K562 (cell line): ENCODE data around the gene PSMC3IP. TPM values are rescaled to one million over a fixed set of nuclear protein-coding genes. Genes with fewer than 3 reads are reported as not detected.
A peak's percentile ranks its signal among the peaks of the same experiment; 100 is the strongest.

Experiments used
- ILK ChIP-seq: fragments of 450-650 bp; IDR thresholded peaks from 2 replicates; pipeline ENCODE4 v1.6.1; 2016; ENCODE audit warnings: missing genetic modification characterization, low read depth, mild to moderate bottlenecking, missing compliant biosample characterization, moderate library complexity, borderline replicate concordance
- KDM4B ChIP-seq, 2 experiments: fragments of 450-650 bp in 1 of 2; sonication (generic) in 1 of 2; IDR thresholded peaks; 2 replicates each; pipeline ENCODE4 v1.6.1; 2016 to 2017; ENCODE audit warnings: borderline replicate concordance in 2 of 2, antibody characterized with exemption in 1 of 2, low read depth in 1 of 2, mild to moderate bottlenecking in 1 of 2
- NR2C2 ChIP-seq, 2 experiments: fragments of 200-800 bp in 1 of 2; sonication (Bioruptor generic) in 1 of 2; sonication (generic) in 1 of 2; formaldehyde crosslinking in 1 of 2; IDR thresholded peaks; 2 replicates each; pipeline versions ENCODE4 v1.6.1 to v1.8.0; 2016 to 2022; ENCODE audit warnings: mild to moderate bottlenecking in 1 of 2, missing compliant biosample characterization in 1 of 2, missing genetic modification characterization in 1 of 2, missing genetic modification reagents in 1 of 2
- RFX7 ChIP-seq: fragments of 250-450 bp; sonication (Bioruptor Pico); IDR thresholded peaks from 2 replicates; pipeline ENCODE4 v1.5.1; 2021; ENCODE audit warnings: mild to moderate bottlenecking
- TBL1XR1 ChIP-seq, 2 experiments: IDR thresholded peaks; 2 replicates each; pipeline ENCODE4 v1.6.1; 2012; ENCODE audit warnings: improper control_type of control experiment in 2 of 2, low read length in 2 of 2, mild to moderate bottlenecking in 1 of 2
- ZNF512 ChIP-seq: IDR thresholded peaks from 2 replicates; pipeline ENCODE4 v1.6.1; 2016; ENCODE audit warnings: missing genetic modification characterization, missing compliant biosample characterization
- polyA plus RNA-seq, 8 experiments: library from polyadenylated mRNA; depleted of rRNA in 4 of 8; stranded (reverse) in 5 of 8; unstranded in 3 of 8; fragments of >200 nt; fragmentation: Nextera tagmentation in 2 of 8; fragmentation: Illumina TruSeq in 1 of 8; extraction: Ambion mirVana in 2 of 8; extraction: Trizol in 1 of 8; gene quantifications; 2 replicates each; pipeline versions ENCODE4 v1.2.1 to v1.2.3, GENCODE V29; 2011 to 2014; ENCODE audit warnings: inconsistent platforms in 1 of 8, missing spikeins in 1 of 8
- total RNA-seq, 7 experiments: library from RNA; depleted of rRNA in 6 of 7; stranded (reverse); fragments of >200 nt in 6 of 7; fragmentation: Illumina TruSeq in 2 of 7; extraction: Trizol in 2 of 7; gene quantifications; 2 replicates each; pipeline versions ENCODE4 v1.2.1 to v1.2.3, GENCODE V29; 2011 to 2021; ENCODE audit warnings: low replicate concordance in 1 of 7
- TF ChIP-seq, protein P1 (sequence below): sonication (generic); formaldehyde crosslinking; IDR thresholded peaks from 2 replicates; pipeline ENCODE4 v1.8.0; 2023; ENCODE audit warnings: mild to moderate bottlenecking, missing genetic modification reagents
- TF ChIP-seq, protein P2 (sequence below): fragments of 250-450 bp; sonication (Bioruptor Pico); IDR thresholded peaks from 2 replicates; pipeline ENCODE4 v1.8.0; 2022; ENCODE audit warnings: inconsistent platforms
- TF ChIP-seq, protein P3 (sequence below): fragments of 450-650 bp; conservative IDR thresholded peaks from 2 replicates; pipeline ENCODE4 v1.6.1; 2016; ENCODE audit warnings: missing genetic modification characterization, low read depth, mild to moderate bottlenecking, missing compliant biosample characterization, moderate library complexity
- TF ChIP-seq, protein P4 (sequence below): IDR thresholded peaks from 3 replicates; pipeline ENCODE4 v1.6.1; 2011; ENCODE audit warnings: borderline replicate concordance, mild to moderate bottlenecking; ENCODE audit not compliant: insufficient read length, insufficient read depth

PSMC3IP gene
- total and polyA plus RNA-seq, 9 of the 15 experiments (the other 6 are each of a cell fraction or from before 2014, with no cell fraction given): 13.8 to 65.6 (median 32.8) TPM

GRCh38 chr17:42535155-42536047 lies 42.1 kb downstream of the PSMC3IP start (continued):
- TF ChIP-seq, protein P1, sequence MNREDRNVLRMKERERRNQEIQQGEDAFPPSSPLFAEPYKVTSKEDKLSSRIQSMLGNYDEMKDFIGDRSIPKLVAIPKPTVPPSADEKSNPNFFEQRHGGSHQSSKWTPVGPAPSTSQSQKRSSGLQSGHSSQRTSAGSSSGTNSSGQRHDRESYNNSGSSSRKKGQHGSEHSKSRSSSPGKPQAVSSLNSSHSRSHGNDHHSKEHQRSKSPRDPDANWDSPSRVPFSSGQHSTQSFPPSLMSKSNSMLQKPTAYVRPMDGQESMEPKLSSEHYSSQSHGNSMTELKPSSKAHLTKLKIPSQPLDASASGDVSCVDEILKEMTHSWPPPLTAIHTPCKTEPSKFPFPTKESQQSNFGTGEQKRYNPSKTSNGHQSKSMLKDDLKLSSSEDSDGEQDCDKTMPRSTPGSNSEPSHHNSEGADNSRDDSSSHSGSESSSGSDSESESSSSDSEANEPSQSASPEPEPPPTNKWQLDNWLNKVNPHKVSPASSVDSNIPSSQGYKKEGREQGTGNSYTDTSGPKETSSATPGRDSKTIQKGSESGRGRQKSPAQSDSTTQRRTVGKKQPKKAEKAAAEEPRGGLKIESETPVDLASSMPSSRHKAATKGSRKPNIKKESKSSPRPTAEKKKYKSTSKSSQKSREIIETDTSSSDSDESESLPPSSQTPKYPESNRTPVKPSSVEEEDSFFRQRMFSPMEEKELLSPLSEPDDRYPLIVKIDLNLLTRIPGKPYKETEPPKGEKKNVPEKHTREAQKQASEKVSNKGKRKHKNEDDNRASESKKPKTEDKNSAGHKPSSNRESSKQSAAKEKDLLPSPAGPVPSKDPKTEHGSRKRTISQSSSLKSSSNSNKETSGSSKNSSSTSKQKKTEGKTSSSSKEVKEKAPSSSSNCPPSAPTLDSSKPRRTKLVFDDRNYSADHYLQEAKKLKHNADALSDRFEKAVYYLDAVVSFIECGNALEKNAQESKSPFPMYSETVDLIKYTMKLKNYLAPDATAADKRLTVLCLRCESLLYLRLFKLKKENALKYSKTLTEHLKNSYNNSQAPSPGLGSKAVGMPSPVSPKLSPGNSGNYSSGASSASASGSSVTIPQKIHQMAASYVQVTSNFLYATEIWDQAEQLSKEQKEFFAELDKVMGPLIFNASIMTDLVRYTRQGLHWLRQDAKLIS: no peak
- TF ChIP-seq KDM4B (IDR thresholded peaks at IDR 0.05; ENCODE audit: borderline replicate concordance in 2 of 2, low read depth in 1 of 2): no peak
- TF ChIP-seq ILK: peak; percentile 74; the same call in 1 of the 2 replicates
- TF ChIP-seq, protein P2, sequence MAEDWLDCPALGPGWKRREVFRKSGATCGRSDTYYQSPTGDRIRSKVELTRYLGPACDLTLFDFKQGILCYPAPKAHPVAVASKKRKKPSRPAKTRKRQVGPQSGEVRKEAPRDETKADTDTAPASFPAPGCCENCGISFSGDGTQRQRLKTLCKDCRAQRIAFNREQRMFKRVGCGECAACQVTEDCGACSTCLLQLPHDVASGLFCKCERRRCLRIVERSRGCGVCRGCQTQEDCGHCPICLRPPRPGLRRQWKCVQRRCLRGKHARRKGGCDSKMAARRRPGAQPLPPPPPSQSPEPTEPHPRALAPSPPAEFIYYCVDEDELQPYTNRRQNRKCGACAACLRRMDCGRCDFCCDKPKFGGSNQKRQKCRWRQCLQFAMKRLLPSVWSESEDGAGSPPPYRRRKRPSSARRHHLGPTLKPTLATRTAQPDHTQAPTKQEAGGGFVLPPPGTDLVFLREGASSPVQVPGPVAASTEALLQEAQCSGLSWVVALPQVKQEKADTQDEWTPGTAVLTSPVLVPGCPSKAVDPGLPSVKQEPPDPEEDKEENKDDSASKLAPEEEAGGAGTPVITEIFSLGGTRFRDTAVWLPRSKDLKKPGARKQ (CRISPR knock-in tag): no peak
- TF ChIP-seq, protein P3, sequence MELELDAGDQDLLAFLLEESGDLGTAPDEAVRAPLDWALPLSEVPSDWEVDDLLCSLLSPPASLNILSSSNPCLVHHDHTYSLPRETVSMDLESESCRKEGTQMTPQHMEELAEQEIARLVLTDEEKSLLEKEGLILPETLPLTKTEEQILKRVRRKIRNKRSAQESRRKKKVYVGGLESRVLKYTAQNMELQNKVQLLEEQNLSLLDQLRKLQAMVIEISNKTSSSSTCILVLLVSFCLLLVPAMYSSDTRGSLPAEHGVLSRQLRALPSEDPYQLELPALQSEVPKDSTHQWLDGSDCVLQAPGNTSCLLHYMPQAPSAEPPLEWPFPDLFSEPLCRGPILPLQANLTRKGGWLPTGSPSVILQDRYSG (tag): peak; percentile 99
- TF ChIP-seq ZNF512 (tag): no peak
- TF ChIP-seq, protein P4, sequence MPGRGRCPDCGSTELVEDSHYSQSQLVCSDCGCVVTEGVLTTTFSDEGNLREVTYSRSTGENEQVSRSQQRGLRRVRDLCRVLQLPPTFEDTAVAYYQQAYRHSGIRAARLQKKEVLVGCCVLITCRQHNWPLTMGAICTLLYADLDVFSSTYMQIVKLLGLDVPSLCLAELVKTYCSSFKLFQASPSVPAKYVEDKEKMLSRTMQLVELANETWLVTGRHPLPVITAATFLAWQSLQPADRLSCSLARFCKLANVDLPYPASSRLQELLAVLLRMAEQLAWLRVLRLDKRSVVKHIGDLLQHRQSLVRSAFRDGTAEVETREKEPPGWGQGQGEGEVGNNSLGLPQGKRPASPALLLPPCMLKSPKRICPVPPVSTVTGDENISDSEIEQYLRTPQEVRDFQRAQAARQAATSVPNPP: no peak
- peak; percentile 81; the same call in 1 of the 2 replicates for TF ChIP-seq RFX7 (CRISPR knock-in tag)
- no peak for TF ChIP-seq TBL1XR1 (IDR thresholded peaks at IDR 0.05; ENCODE audit: low read length in 2 of 2)
- no peak for TF ChIP-seq NR2C2 (CRISPR knock-in tag; IDR thresholded peaks at IDR 0.05)
- TF ChIP-seq NR2C2 (tag; IDR thresholded peaks at IDR 0.05): peak; percentile 83
